ENCODE data around the gene PTPRQ.
"Not testable (repeated sequence)": the region's sequence is repeated elsewhere in the genome, so short reads cannot be mapped to it uniquely, and the experiment has no call there.

The PTPRQ gene

DNA sequence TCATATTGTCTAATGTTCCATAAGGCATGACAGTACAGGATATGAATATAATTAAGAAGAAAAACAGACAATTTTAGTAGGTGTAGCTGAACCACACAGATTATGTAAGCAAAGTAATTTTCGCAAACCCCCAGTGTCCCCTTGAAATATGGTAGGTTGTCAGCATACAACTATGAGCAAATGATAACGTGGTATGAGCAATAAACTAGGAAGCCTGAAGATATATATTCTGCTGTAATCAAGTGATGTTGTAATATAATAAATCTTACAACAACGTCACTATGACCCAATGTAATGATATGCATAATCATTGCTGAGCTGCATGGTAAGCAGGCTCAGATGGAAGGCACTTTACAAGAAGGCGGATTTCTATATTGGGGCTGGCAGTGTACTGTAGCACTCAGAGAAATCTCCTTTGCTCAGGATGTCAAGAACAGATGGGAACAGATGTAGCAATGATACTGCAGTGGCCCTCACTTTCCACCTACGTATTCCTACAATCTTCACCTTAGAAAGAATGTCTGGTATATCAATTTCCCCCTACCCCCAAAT lies 215.6 kb downstream of the PTPRQ start:
- DNase-seq = no peak

DNA sequence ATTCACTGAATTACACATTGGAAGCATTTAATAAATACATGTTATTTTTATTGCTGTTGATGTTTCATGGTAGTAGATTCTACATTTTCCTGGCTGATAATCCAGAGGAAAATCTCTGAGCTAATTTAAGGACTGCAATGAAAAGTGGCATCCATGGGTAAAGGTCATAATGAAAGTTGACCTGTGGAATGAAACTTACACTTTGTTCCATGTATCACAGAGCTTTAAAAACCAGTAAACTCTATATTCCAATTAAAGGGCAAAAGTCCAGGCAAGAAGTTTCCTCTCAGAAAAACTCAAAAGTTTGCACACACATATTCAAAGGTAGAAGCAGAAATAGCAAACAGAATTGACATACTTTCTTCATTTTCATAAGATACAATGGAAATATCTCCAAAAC lies 218.6 kb downstream of the PTPRQ start:
- no peak for DNase-seq

DNA sequence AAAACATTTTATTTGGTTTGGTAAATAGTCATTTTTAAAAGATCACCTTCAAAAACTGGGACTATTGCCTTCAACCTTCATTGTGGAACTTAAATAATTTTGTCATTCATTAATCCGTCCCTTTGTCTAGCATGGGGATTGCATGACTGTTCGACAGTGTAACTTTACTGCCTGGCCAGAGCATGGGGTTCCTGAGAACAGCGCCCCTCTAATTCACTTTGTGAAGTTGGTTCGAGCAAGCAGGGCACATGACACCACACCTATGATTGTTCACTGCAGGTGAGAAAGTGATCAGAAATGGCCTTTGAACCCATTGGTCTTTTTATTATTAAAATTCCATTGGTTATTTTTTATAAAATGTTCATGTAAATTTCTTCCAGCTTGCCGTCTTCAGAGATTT lies 226.2 kb downstream of the PTPRQ start:
- DNase-seq = no peak

DNA sequence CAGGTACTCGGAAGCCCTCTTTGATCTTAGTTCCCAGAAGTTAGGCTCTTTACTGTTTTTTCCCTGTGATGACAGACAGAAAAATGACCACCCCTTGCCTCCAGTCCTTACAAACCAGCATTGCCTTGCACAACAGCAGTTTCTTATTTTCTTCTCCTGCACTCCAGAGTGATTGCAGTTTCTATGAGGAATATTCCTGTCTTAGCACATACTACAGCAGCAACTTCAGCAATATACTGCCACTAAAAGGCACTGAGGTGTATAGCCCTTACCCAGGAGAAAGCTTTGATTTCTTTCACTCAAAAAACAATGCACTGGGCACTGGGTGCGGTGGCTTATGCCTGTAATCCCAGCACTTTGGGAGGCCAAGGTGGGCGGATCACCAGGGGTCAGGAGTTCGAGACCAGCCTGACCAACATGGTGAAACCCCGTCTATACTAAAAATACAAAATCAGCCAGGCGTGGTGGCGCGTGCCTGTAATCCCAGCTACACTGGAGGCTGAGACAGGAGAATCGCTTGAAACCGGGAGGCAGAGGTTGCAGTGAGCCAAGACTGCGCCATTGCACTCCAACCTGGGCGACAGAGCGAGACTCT lies 232.1 kb downstream of the PTPRQ start:
- not testable (repeated sequence) for DNase-seq

DNA sequence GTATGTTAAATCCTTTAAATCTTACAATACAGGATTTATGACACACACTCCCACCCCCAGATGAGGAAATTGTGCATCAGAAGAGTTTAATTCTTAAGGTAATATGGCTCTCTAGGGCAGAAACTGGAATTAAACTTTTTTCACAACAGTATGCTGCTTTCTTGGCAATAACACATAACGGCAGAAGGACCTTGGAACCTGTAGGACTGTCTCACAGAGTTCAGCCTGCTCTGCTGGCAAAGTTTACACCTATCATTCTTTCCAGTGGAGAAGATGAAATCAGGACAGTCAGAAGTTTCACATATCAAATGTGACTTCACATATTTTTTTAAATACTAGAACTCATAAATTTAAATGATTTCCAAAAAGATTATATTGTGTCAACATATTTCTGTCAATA lies 232.8 kb downstream of the PTPRQ start:
- no peak for DNase-seq

DNA sequence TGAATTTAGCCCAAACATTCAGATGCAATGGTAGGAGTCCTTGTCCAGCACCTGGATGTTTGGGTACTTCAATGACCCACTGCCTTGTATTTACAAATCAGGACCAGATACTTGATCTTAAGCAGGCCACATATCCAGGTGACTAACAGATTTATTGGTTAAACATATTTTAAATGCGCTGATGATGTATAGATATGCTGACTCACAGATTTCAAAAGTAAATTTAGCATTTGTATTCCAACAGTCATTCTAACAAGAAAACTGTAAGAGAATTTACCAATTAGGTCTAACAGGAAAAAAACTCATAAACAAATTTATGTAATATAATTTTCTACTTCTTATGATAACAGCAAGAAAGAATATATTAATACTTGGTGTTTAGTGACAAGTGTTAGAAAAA lies 234.0 kb downstream of the PTPRQ start:
- DNase-seq = no peak

GRCh38 chr12:80679346-80680131 lies 235.5 kb downstream of the PTPRQ start:
- DNase-seq = no peak

DNA sequence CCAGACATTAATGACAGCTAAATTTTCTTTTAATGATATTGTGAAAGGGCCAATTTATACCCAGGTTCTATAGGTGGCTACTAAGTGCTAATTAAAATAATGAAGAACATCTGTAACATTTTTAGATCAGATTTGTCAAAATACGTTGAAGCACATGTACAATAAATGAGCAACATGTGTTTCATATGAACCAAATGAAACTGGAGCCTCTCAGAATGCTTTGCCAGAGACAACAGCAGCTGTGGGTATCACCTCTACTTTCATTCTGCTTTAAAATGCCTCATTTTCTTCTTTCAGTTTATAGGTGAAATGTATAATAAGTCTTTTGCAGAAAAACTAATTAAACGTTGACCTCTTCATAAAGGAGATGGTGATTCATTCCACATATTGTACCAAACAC lies 237.3 kb downstream of the PTPRQ start:
- no peak for DNase-seq

GRCh38 chr12:80681786-80682185 lies 237.8 kb downstream of the PTPRQ start:
- no peak for DNase-seq

- no peak for DNase-seq
Measured at GRCh38 chr12:80684077-80684495, 240.1 kb downstream of the PTPRQ start.

- no peak for DNase-seq
Measured at GRCh38 chr12:80690090-80690489, 246.1 kb downstream of the PTPRQ start.

DNA sequence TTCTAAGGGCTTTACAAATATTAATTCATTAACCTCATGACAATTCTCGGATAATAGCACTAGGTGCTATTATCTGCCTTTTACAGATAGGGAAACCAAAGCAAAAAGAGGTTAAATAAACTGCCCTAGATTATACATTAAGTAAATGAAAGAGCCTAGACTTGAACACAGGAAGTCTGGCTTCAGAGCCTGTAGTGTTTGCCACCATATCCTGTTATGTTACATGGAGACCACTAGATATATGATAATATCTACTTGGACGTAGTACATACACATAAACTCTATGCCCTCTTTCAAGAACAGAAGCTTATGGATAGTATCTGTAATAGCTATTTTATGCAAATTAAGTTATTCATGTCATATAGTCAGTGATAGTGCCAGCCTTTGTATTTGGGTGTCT lies 246.5 kb downstream of the PTPRQ start:
- DNase-seq = no peak

GRCh38 chr12:80692114-80692513 lies 248.1 kb downstream of the PTPRQ start:
- DNase-seq = no peak

- no peak for DNase-seq
Measured at GRCh38 chr12:80697270-80697887, 253.3 kb downstream of the PTPRQ start.

- no peak for DNase-seq
Measured at GRCh38 chr12:80698256-80698655, 254.2 kb downstream of the PTPRQ start.

DNA sequence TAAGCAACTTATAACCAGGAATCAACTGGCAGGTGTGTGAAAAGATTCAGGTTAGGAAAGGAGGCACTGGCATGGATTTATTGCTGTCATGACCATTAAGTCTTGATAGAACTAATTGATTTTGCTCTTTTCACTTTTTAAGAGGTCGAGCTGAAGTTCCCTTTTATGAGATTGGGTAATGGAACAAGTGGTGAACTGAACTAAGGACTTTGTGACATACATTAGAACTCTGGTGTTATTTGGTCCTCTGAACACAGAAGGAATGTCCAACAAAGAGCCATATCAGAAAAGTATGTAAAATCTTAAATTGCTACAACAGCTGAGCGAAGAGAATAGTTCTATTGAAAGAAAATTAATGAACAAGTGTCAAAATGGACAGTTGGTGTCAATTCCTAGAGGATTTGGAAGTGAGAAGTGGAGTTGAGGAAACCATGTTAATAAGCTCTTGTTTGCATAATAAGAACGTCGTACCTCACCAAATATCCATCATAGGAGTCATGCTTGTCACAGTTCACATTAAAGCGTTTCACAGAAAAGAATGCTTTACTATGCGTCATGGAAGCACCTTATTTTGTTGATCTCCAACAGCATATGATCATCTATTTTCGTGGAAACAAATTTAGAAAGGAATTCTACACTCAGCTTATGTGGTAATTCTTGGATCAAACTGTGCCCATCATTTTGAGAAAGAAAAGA lies 255.0 kb downstream of the PTPRQ start:
- no peak for DNase-seq

DNA sequence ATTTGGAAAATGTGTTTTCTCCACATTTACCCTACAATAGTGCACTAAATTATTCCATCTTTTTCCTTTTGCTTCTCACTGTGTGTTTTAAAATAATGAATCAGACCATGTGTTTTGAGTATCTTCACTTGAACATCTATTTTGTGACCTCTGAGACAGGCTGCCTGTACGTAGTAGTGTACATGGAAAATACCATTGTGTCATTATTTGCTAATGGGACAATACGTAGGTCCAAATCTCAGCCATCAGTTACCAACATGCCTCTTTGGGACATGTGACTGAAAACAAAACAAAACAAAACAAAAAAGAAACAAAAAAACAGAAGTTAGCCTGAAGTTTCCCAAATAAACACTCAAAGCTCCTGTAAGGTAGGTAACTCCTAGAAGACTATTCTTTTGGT lies 256.3 kb downstream of the PTPRQ start:
- no peak for DNase-seq

GRCh38 chr12:80701388-80701787 lies 257.4 kb downstream of the PTPRQ start:
- no peak for DNase-seq

DNA sequence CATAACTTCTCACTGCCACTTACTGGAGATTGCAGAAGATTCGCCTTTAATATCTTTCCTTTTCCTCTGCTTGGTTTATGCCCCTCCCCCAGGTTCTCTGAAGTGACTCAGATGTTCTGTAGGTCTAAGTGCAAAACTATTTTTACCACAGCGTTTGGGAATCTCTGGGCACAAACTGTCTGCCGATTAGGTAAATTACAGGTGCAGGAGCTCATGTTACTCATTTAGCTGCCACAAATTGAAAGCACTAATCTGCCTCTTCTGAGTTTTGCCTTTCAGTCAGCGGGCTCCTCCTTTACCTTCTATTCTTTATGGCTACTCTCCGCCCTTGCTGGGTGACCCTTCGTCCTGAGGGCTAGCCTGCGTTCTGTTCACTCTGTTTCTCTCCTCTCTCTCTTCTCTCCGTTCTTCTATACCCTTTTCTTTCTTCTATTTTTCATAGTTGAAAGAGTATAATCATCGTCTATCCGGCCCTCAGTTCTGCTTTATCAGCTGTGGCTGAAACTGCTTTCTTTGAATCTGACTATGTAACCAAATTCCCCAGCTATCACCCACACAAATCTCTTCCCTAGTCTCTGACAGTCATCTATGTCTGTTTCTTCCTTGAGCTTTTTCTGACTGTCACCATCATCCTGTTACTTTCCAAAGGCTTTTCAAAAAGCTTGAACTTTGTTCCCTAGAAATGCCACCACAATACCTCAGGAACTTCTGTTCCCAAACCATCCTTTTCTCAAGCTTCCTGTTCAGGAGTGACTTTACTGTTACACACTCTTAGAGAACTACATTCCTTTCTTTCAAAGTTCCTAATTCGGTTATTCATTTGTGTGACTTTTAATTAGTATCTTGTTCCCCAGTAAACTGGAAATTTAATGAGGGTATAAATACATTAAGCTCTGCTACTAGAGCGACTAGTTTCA lies 259.1 kb downstream of the PTPRQ start:
- no peak for DNase-seq

- no peak for DNase-seq
Measured at GRCh38 chr12:80704420-80704819, 260.4 kb downstream of the PTPRQ start.

DNA sequence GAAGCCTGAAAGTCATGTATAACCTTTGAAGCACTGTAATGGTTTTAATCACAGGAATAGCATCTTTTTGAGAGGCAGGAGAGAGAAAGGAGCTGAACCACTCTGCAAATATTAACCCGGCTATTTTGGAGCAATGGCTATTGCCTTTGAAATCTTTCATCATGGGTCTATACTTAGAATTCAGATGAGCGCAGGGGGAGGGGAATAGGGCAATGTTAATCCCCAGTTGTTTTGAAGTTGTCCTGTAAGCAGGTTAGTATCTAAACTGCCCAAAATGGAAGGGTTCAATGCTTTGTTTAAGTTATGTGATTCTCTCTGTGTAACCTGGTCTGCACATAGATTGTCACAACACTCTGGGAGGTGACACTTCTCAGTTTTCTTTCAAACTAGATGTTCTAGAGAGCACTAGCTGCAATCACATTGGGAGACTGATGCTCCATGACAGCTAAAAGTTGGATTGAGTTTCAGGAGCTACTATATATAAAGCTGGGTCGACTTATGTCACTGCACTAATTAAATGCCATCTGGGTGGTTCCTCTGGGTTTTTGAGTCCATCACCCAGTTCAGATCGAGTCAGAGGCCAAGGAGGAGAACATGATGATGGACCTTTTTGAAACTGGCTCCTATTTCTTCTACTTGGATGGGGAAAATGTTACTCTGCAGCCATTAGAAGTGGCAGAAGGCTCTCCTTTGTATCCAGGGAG lies 263.2 kb downstream of the PTPRQ start, which contains the start of gene MYF6:
MYF6 (plus strand) TSS at position 509 of the 704 bp plus-strand sequence; CDS start at position 595, 86 bp downstream.
- DNase-seq = no peak

Measured in effector CD4-positive, alpha-beta T cell (primary cell).